GM21786 (cell line): ENCODE data around the gene GAD2.

ENCODE experiments used
- ATAC-seq: cut with Tn5 transposase; IDR thresholded peaks from one replicate; pipeline ENCODE4 v1.9.1; 2021; ENCODE audit not compliant: unreplicated experiment

The GAD2 gene

GRCh38 chr10:26216585-26217395, at the start of gene GAD2:
Gene GAD2, plus strand, starts transcription at chr10:26216774. Its CDS starts 36 bp downstream, at chr10:26216810.
- no peak for ATAC-seq

- no peak for ATAC-seq
Observed at GRCh38 chr10:26169466-26169865, 47.1 kb upstream of the GAD2 start.

DNA sequence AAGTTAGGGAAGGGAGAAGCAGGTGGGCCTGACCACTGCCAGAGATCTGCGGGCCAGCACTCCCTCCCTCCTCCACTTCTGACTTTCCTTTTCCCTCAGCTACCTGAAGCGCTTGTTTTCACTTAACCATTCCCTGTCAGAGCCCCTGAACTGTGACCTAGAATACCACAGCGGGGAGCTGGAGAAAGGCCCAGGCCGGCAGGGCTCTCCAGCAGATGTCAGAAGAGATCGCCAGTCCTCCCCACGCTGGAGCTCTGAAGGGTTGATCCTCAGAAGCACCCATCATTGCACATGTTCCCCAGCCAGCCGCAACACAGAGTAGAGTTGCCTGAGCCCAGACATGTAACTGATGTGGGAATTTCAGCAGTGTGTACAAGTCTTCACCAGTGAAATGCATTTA, 44.4 kb upstream of the GAD2 start:
- ATAC-seq, result no peak

DNA sequence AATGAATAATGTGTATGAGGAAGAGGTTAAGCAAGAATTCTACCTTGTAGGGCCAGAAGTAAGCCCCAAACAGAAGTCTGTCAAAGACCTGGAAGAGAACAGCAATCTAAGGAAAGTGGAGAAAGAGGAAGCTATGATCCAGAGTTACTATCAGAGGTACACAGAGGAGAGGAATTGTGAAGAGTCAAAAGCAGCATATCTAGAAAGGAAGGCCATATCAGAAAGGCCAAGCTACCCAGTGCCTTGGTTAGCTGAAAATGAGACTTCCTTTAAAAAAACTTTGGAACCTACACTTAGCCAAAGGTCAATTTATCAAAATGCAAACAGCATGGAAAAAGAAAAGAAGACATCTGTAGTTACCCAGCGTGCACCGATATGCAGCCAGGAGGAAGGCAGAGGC, 42.7 kb upstream of the GAD2 start:
- no peak for ATAC-seq

- ATAC-seq, result no peak
Observed at GRCh38 chr10:26177341-26177740, 39.2 kb upstream of the GAD2 start.

- no peak for ATAC-seq
Observed at GRCh38 chr10:26194275-26194674, 22.3 kb upstream of the GAD2 start.

DNA sequence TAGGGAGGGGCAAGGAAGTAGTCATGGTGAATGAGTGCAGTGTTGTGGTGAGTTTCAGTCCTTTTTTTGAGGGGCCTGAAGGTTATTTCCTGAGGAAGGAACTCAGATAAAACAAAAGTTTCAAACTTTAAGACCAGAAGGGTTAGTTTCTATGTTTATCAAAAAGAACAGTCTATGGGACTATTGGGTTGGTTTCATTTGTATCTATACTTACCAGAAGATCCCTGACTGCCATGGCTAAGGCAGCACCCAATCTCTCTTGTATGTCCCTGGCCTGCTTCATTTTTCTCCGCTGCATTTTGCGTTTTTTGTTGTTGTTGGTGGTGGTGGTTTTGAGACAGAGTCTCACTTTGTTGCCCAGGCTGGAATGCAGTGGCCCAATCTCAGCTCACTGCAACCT, 19.3 kb upstream of the GAD2 start:
- ATAC-seq, result no peak

GRCh38 chr10:26198119-26198518, 18.5 kb upstream of the GAD2 start:
- no peak for ATAC-seq

GRCh38 chr10:26199841-26200240, 16.7 kb upstream of the GAD2 start:
- ATAC-seq, result no peak

GRCh38 chr10:26205223-26205622, 11.4 kb upstream of the GAD2 start:
- ATAC-seq, result no peak

DNA sequence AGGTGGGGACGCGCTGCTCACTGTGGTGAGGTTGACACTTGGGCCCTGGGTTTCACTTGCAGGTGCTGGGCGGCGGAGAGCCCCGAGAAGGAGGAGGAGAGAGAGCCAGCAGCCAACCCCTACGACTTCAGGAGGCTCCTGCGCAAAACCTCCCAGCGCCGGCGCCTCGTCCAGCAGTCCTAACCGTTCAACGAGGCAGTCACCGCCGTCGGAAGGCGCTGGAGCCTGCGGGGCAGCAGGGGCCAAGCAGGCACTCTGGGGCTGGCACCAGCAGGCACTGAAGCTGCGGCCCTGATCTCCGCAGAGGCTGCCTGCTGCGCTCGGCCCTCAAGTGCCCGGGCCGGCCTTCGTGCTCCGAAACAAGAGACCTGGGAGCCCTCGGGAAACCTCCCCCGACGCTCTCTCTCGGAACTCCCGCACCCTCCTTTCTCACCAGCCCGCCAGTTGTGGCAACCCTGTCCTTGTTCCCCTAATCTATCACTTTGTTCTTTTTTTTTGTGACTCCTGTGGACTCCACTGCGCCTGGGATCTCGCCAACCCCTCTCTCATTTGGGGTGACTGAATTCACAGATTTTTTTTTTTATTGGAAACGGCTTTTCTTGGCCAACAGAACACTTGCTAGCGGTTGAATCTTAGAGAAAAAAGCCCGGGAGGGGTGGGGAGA, 4.7 kb upstream of the GAD2 start:
- no peak for ATAC-seq

DNA sequence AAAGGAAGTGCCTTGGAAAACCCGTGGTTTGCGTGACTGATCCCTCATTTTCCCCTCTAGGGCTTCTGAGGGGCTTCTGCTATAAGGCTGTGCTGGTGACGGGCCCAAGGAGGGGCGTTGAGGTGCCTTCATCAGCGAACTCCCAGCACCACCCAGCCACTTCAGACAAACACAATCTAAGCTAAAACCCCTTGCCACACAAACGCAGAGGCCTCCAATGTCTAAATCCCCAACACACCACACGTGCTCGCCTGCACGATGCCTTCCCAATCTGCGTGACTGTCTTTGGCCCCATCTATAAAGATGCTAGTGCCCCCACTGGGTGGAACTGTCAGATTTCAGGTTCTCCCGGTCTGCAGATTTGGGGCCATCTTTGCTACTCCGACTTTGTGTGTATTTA, 4.1 kb upstream of the GAD2 start:
- ATAC-seq, result no peak

DNA sequence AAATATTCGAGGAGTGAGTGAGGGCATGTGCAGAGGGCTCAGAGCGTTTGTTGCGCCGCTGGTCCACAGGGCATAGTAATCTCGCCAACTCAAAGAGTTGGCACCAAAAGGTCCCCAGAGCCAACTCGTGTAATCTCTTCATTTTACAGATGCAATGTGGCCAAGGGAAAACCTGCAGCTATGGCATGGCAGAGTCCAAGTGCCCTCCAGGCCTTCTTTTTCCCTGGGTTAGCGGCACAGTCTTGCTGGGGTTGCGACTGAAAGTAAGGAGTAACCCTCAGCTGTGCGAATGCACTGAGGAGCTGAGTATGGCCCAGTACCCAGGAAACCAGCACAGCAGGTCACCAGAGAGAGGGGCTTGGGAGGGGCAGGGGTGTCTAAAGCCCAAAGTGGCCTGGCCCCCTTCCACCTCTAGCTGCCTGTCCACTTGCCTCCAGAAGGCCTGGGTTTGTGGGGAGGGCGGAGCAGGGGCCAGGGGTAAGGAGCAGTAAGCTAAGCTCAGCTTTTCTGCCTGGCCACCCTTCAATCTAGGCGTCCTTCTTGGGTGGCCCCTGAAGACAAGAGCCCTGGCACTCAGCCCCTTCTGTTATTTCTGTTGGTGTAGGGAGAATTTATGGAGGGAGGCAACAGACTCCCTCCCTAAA, 3.3 kb upstream of the GAD2 start:
- ATAC-seq, result no peak

DNA sequence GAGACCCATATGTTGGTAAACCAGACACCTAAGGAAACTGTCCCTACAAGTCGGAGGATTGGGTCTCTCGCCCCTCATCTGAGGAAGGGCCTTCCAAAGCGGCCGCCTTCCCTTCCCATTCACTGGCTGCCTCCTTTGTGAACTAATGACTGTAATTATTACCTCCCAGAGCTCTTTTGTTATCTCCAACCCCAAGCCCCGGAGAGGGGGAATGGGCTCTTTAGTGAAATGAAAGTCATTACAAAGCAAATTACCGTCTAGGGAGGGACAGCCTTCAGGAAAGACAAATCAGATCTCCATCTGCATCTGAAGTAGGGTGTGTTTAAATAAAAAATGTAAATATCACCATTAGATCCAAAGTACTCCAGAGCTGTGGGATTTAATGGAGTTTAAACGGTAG, 2.6 kb upstream of the GAD2 start:
- no peak for ATAC-seq

DNA sequence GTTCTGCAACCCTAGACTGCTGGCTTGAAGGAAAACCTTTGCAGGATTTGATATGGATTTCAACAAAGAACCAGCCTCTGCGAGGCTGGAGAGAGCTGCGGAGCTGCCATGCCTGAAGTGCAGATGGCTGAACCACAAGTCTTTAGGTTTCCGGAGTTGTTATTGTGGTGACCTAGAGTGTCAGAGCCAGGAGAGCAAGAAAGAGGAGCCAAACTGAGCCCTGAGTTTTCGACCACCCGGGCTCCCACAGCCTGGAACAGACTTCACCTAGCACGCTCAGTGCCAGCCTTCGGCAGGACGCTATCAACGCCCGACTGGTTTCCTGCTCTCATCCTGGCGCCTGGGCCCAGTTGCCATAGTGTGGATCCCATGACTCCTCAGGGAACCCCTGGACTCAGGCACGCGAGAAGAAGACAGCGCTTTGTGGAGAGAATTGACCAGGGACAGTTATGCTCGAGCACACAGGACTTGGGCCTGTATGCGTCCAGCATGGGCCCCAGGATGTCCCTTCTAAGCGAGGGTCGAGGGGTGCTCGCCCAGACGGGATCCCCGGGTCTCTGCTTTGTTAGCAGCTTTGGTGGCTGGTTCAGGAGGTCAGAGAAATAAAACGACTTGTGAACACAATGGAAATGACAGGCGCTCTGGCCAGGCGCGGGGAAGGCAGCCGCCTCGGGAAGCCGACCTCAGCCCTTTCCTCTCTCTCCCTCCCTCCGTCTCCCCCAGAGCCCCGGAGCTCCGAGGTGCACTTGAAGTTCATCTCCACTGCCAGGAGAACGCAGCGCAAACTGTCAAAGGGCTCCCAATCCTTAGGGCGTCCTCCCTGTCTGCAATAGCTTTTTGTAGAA, 1.8 kb upstream of the GAD2 start:
- no peak for ATAC-seq

GRCh38 chr10:26215396-26215934, 1.1 kb upstream of the GAD2 start:
- no peak for ATAC-seq

DNA sequence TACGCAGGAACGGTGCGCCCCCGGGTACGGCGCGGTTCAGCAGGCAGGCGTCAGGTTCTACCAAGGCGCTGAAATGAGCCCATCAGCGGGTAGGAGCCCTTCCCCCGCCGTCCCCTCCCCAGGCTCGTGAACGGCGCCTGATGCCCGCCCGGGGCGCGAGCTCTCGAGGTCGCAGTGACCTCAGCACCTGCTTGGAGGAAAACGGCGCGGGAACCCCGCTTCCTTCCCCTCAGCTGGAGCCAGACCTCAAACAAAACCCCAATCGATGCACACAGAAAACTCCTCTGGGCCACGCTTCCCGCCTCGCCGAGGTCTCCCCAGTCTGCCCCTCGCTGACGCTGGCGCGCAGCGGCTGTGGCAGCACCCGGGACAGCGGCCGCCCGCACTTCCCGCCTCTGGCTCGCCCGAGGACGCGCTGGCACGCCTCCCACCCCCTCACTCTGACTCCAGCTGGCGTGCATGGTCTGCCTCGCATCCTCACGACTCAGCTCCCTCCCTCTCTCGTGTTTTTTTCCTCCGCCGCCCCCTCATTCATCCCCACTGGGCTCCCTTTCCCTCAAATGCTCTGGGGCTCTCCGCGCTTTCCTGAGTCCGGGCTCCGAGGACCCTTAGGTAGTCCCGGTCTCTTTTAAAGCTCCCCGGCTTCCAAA, 514 bp upstream of the GAD2 start:
- no peak for ATAC-seq

DNA sequence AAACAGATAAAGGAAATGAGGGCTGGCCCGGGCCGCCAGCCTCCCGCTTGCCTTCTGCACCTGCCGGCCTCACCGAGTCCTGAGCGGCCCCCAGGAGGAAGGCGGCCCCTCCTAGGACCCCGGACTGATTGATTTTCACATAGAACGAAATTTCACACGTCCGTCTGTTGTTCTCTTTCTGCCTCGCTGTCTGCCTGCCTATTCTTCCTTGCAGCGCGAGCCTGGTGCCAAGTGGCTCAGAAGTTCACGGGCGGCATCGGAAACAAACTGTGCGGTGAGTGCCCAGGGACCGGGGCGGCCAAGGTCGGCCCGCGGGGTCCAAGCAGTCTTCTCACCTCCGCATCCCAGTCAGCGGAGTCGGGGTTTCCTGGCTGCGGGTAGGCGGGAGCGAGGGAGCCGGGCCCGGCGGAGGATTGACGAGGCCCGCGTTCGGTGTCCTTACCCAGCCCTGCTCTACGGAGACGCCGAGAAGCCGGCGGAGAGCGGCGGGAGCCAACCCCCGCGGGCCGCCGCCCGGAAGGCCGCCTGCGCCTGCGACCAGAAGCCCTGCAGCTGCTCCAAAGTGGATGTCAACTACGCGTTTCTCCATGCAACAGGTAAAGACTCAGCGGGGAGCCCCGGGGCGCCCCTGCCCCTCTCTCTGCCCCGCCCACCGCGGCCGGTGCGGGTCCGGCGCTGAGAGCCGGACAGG, 967 bp downstream of the GAD2 start:
- no peak for ATAC-seq

DNA sequence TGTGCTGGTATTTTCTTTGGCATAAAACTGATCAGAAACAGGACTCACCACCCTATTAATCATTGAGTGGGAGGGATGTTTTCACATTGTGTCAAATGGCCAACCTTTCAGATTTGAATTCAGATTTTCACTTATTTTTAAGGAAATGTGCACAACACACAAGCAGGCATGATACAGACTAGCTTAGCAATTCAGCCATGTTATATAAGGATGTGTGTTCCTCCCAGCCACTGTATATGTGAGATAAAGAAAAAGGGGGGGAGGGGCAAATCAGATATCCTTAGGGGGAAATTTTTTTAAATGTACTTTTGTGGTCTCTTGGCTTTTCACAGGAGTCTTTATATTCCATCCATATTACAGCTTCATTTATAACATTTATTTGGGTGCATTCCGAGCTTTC, 3.1 kb downstream of the GAD2 start:
- no peak for ATAC-seq

- ATAC-seq, result no peak
Observed at GRCh38 chr10:26220901-26221300, 4.3 kb downstream of the GAD2 start.
